BE2C (cell line): Measurements from ENCODE around the gene C10orf105.
A peak's percentile ranks its signal among the peaks of the same experiment; 100 is the strongest.

Experiments used
- DNase-seq: peaks from one replicate; pipeline ENCODE4 v3.0.0-alpha.2; 2020
- H3K27me3 ChIP-seq: fragments of 250-450 bp; sonication (Bioruptor Pico); 2 replicates; pipeline ENCODE4 v1.5.1; 2020; ENCODE audit warnings: mild to moderate bottlenecking
- H3K36me3 ChIP-seq: fragments of 250-450 bp; sonication (Bioruptor Pico); 2 replicates; pipeline ENCODE4 v1.5.1; 2020; ENCODE audit warnings: mild to moderate bottlenecking
- H3K4me1 ChIP-seq: fragments of 250-450 bp; sonication (Bioruptor Pico); 2 replicates; pipeline ENCODE4 v1.5.1; 2020
- H3K4me3 ChIP-seq: 2 replicates; pipeline ENCODE4 v1.5.1; 2011; ENCODE audit warnings: low read depth, low read length
- H3K9me3 ChIP-seq: fragments of 250-450 bp; sonication (Bioruptor Pico); 2 replicates; pipeline ENCODE4 v1.5.1; 2020
- CTCF ChIP-seq: IDR thresholded peaks from 2 replicates; pipeline ENCODE4 v1.5.1; 2012; ENCODE audit warnings: mild to moderate bottlenecking, low read depth, low read length

C10orf105 gene

GRCh38 chr10:71735709-71736569 is 16.4 kb upstream of the C10orf105 start:
- Histone ChIP-seq H3K4me1 (no peaks in the 10 kb centered on the region), H3K4me3 (no peak overlapping the region), H3K9me3 (no peaks in the 10 kb centered on the region), H3K27me3 (no peaks in the 10 kb centered on the region), H3K36me3 (no peaks in the 10 kb centered on the region)
- DNase-seq: no peak
- TF ChIP-seq CTCF: no peak

- no peak for TF ChIP-seq CTCF
- no peaks in the 10 kb centered on the region for H3K9me3 ChIP-seq
- H3K27me3 ChIP-seq: no peaks in the 10 kb centered on the region
- no peaks in the 10 kb centered on the region for H3K36me3 ChIP-seq
- no peak overlapping the region for H3K4me3 ChIP-seq
- no peak for DNase-seq
- no peaks in the 10 kb centered on the region for H3K4me1 ChIP-seq
Measured at GRCh38 chr10:71734797-71735196, 15.2 kb upstream of the C10orf105 start.

GRCh38 chr10:71731791-71732190 is 12.2 kb upstream of the C10orf105 start:
- H3K27me3 ChIP-seq: no peaks in the 10 kb centered on the region
- H3K4me1 ChIP-seq: peaks cover 23% of the 10 kb centered on the region
- no peaks in the 10 kb centered on the region for H3K9me3 ChIP-seq

DNA sequence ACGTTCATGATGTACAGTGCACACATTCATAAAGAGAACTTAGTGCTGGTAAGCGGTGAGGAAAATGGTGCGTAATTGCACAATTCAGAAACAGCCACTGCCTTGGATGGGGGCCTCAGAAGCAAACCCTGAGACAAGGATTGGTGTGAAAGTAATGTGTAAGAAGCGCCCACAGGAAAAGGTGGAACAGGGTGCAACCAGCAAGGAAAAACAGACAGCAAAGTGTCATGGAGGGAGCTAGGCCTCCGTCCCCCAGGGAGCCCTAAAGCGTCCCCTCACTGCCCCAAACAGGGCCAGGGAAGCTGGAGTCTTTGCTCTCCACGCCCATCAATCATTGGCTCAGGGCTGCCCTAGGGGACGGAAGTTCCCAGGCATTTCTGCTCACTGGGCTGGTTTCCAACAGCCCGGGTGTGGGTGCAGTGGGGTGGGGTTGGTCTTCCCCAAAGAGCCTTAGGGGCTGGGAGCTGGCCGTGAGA is 9.6 kb upstream of the C10orf105 start:
- H3K9me3 ChIP-seq: no peaks in the 10 kb centered on the region
- H3K4me3 ChIP-seq: no peak overlapping the region
- DNase-seq: peak; percentile 88
- no peak for TF ChIP-seq CTCF
- H3K4me1 ChIP-seq: peaks cover 37% of the 10 kb centered on the region
- H3K36me3 ChIP-seq: no peaks in the 10 kb centered on the region
- no peaks in the 10 kb centered on the region for H3K27me3 ChIP-seq

More at GRCh38 chr10:71731791-71732190, 12.2 kb upstream of the C10orf105 start:
- no peak for TF ChIP-seq CTCF
- DNase-seq: no peak
- Histone ChIP-seq H3K36me3 (no peaks in the 10 kb centered on the region), H3K4me3 (no peak overlapping the region)

GRCh38 chr10:71727738-71728737 is 8.5 kb upstream of the C10orf105 start:
- TF ChIP-seq CTCF: no peak
- Histone ChIP-seq H3K36me3 (no peaks in the 10 kb centered on the region), H3K9me3 (no peaks in the 10 kb centered on the region), H3K27me3 (no peaks in the 10 kb centered on the region), H3K4me1 (peaks cover 37% of the 10 kb centered on the region), H3K4me3 (peak overlapping the region; percentile 14; the same call in 1 of the 2 replicates)
- peak; percentile 78 for DNase-seq
